T-helper 17 cell (primary cell): Measurements from ENCODE around the gene TNPO1. TPM values are rescaled to one million over a fixed set of nuclear protein-coding genes. Genes with fewer than 3 reads are reported as not detected.

ENCODE experiments used
- ATAC-seq: fragments of 150-1000 bp; cut with Tn5 transposase; 2 replicates; pipeline ENCODE4 v1.10.0; 2021; ENCODE audit warnings: mild to moderate bottlenecking, moderate library complexity
- DNase-seq, 3 donors: peaks; one replicate each; pipeline versions ENCODE4 v3.0.0 to v3.0.0-alpha.2; 2020 to 2021
- H3K9me3 ChIP-seq: one replicate; pipeline ENCODE4 v1.7.0; 2013; ENCODE audit warnings: low read length, mild to moderate bottlenecking; ENCODE audit not compliant: control insufficient read depth, poor library complexity, severe bottlenecking
- H3K27ac Mint-ChIP-seq: one replicate; pipeline ENCODE4 v1.8.0; 2022; ENCODE audit warnings: mild to moderate bottlenecking, moderate library complexity, mixed read lengths
- H3K27me3 Mint-ChIP-seq: one replicate; pipeline ENCODE4 v1.8.0; 2022; ENCODE audit warnings: mixed read lengths
- H3K36me3 Mint-ChIP-seq: one replicate; pipeline ENCODE4 v1.8.0; 2022; ENCODE audit warnings: low read depth, mixed read lengths
- H3K4me1 Mint-ChIP-seq: one replicate; pipeline ENCODE4 v1.8.0; 2022; ENCODE audit warnings: mild to moderate bottlenecking, mixed read lengths
- H3K4me3 Mint-ChIP-seq: one replicate; pipeline ENCODE4 v1.8.0; 2022; ENCODE audit warnings: mild to moderate bottlenecking, moderate library complexity, mixed read lengths
- total RNA-seq, 4 donors: library from RNA in 2 of 4; stranded (reverse) in 2 of 4; gene quantifications; one replicate each; pipeline ENCODE4 v1.2.3 and lab custom pipeline; 2022 to 2026

The TNPO1 gene
- total RNA-seq, 2 donors from 2014 or later, result 66.3 to 73.2 TPM

- Mint-ChIP-seq H3K4me3 (no peak overlapping the region), H3K36me3 (no peaks in the 10 kb centered on the region), H3K27ac (no peak overlapping the region), H3K4me1 (peaks cover 7% of the 10 kb centered on the region), H3K27me3 (no peaks in the 10 kb centered on the region)
- no peaks in the 10 kb centered on the region for H3K9me3 ChIP-seq
- DNase-seq (no peak), ATAC-seq (no peak)
Measured at GRCh38 chr5:72830362-72830761, 13.9 kb downstream of the TNPO1 start.

GRCh38 chr5:72831685-72832084, 15.2 kb downstream of the TNPO1 start:
- H3K27ac Mint-ChIP-seq, result no peak overlapping the region
- ATAC-seq, result no peak
- H3K4me3 Mint-ChIP-seq, result no peak overlapping the region
- H3K9me3 ChIP-seq, result no peaks in the 10 kb centered on the region
- peaks cover 2% of the 10 kb centered on the region for H3K36me3 Mint-ChIP-seq
- H3K4me1 Mint-ChIP-seq, result peaks cover 10% of the 10 kb centered on the region
- DNase-seq, result no peak
- H3K27me3 Mint-ChIP-seq, result no peaks in the 10 kb centered on the region

GRCh38 chr5:72834924-72835323, 18.5 kb downstream of the TNPO1 start:
- Mint-ChIP-seq H3K4me1 (peaks cover 11% of the 10 kb centered on the region), H3K4me3 (no peak overlapping the region), H3K27me3 (no peaks in the 10 kb centered on the region), H3K27ac (no peak overlapping the region), H3K36me3 (peaks cover 2% of the 10 kb centered on the region)
- no peak for ATAC-seq
- DNase-seq, result no peak
- no peaks in the 10 kb centered on the region for H3K9me3 ChIP-seq

- no peaks in the 10 kb centered on the region for H3K9me3 ChIP-seq
- peaks cover 2% of the 10 kb centered on the region for H3K36me3 Mint-ChIP-seq
- no peak overlapping the region for H3K27ac Mint-ChIP-seq
- H3K4me1 Mint-ChIP-seq, result peaks cover 11% of the 10 kb centered on the region
- ATAC-seq, result no peak
- H3K27me3 Mint-ChIP-seq, result no peaks in the 10 kb centered on the region
- no peak for DNase-seq
- H3K4me3 Mint-ChIP-seq, result no peak overlapping the region
Measured at GRCh38 chr5:72835633-72836032, 19.2 kb downstream of the TNPO1 start.

GRCh38 chr5:72836810-72837209, 20.3 kb downstream of the TNPO1 start:
- DNase-seq, result no peak

GRCh38 chr5:72837524-72838096, 21.1 kb downstream of the TNPO1 start:
- DNase-seq, result no peak
- H3K4me3 Mint-ChIP-seq, result no peak overlapping the region
- no peaks in the 10 kb centered on the region for H3K27me3 Mint-ChIP-seq
- no peak overlapping the region for H3K27ac Mint-ChIP-seq
- ATAC-seq, result no peak
- no peaks in the 10 kb centered on the region for H3K9me3 ChIP-seq
- peaks cover 2% of the 10 kb centered on the region for H3K36me3 Mint-ChIP-seq
- H3K4me1 Mint-ChIP-seq, result peaks cover 9% of the 10 kb centered on the region

More at GRCh38 chr5:72836810-72837209, 20.3 kb downstream of the TNPO1 start:
- no peak overlapping the region for H3K4me3 Mint-ChIP-seq
- no peak for ATAC-seq
- H3K27me3 Mint-ChIP-seq, result no peaks in the 10 kb centered on the region
- H3K9me3 ChIP-seq, result no peaks in the 10 kb centered on the region
- peaks cover 2% of the 10 kb centered on the region for H3K36me3 Mint-ChIP-seq
- peaks cover 11% of the 10 kb centered on the region for H3K4me1 Mint-ChIP-seq
- no peak overlapping the region for H3K27ac Mint-ChIP-seq

- DNase-seq (no peak), ATAC-seq (no peak)
- Mint-ChIP-seq H3K4me3 (no peak overlapping the region), H3K27ac (no peak overlapping the region), H3K36me3 (peaks cover 2% of the 10 kb centered on the region), H3K4me1 (peaks cover 17% of the 10 kb centered on the region), H3K27me3 (no peaks in the 10 kb centered on the region)
- no peaks in the 10 kb centered on the region for H3K9me3 ChIP-seq
Measured at GRCh38 chr5:72840041-72840440, 23.6 kb downstream of the TNPO1 start.

- DNase-seq, result no peak
- Mint-ChIP-seq H3K4me3 (no peak overlapping the region), H3K36me3 (peaks cover 2% of the 10 kb centered on the region), H3K4me1 (peaks cover 13% of the 10 kb centered on the region), H3K27ac (no peak overlapping the region), H3K27me3 (no peaks in the 10 kb centered on the region)
- H3K9me3 ChIP-seq, result no peaks in the 10 kb centered on the region
- ATAC-seq, result no peak
Measured at GRCh38 chr5:72841756-72842535, 25.5 kb downstream of the TNPO1 start.

- Mint-ChIP-seq H3K4me3 (no peak overlapping the region), H3K36me3 (peaks cover 2% of the 10 kb centered on the region), H3K27ac (no peak overlapping the region), H3K4me1 (peaks cover 15% of the 10 kb centered on the region), H3K27me3 (no peaks in the 10 kb centered on the region)
- no peak for ATAC-seq
- no peak for DNase-seq
- no peaks in the 10 kb centered on the region for H3K9me3 ChIP-seq
Measured at GRCh38 chr5:72842816-72843215, 26.4 kb downstream of the TNPO1 start.

- Mint-ChIP-seq H3K4me1 (peaks cover 16% of the 10 kb centered on the region), H3K4me3 (no peak overlapping the region), H3K27ac (peak overlapping the region; percentile 51), H3K36me3 (peaks cover 2% of the 10 kb centered on the region), H3K27me3 (no peaks in the 10 kb centered on the region)
- no peaks in the 10 kb centered on the region for H3K9me3 ChIP-seq
- no peak for ATAC-seq
- no peak for DNase-seq
Measured at GRCh38 chr5:72844218-72844603, 27.8 kb downstream of the TNPO1 start.

GRCh38 chr5:72845889-72846288, 29.4 kb downstream of the TNPO1 start:
- Mint-ChIP-seq H3K36me3 (peaks cover 2% of the 10 kb centered on the region), H3K4me1 (peaks cover 22% of the 10 kb centered on the region), H3K27me3 (no peaks in the 10 kb centered on the region), H3K27ac (no peak overlapping the region), H3K4me3 (no peak overlapping the region)
- no peak for DNase-seq
- H3K9me3 ChIP-seq, result no peaks in the 10 kb centered on the region
- ATAC-seq, result no peak

- no peak for DNase-seq
- H3K27ac Mint-ChIP-seq, result no peak overlapping the region
- H3K4me3 Mint-ChIP-seq, result no peak overlapping the region
- no peak for ATAC-seq
- H3K4me1 Mint-ChIP-seq, result peaks cover 24% of the 10 kb centered on the region
- no peaks in the 10 kb centered on the region for H3K27me3 Mint-ChIP-seq
- no peaks in the 10 kb centered on the region for H3K9me3 ChIP-seq
- H3K36me3 Mint-ChIP-seq, result peaks cover 2% of the 10 kb centered on the region
Measured at GRCh38 chr5:72846483-72846882, 30.0 kb downstream of the TNPO1 start.

GRCh38 chr5:72847439-72847838, 31.0 kb downstream of the TNPO1 start:
- Mint-ChIP-seq H3K27ac (peak overlapping the region; percentile 95), H3K36me3 (peaks cover 2% of the 10 kb centered on the region), H3K4me3 (peak overlapping the region; percentile 97), H3K4me1 (peaks cover 26% of the 10 kb centered on the region), H3K27me3 (no peaks in the 10 kb centered on the region)
- no peak for ATAC-seq
- H3K9me3 ChIP-seq, result no peaks in the 10 kb centered on the region
- no peak for DNase-seq

GRCh38 chr5:72847989-72848473, 31.6 kb downstream of the TNPO1 start:
- Mint-ChIP-seq H3K4me1 (peaks cover 24% of the 10 kb centered on the region), H3K4me3 (peak overlapping the region; percentile 97), H3K36me3 (peaks cover 2% of the 10 kb centered on the region), H3K27ac (peak overlapping the region; percentile 95), H3K27me3 (no peaks in the 10 kb centered on the region)
- peak; percentile 69 to 73 (median 69) for DNase-seq
- no peaks in the 10 kb centered on the region for H3K9me3 ChIP-seq
- ATAC-seq, result peak; percentile 89
